DOHH2 (cell line): Measurements from ENCODE around the gene KDM6A.
A peak's percentile ranks its signal among the peaks of the same experiment; 100 is the strongest.

Source experiments
- H3F3A ChIP-seq: fragments of 200-600 bp; sonication (generic), shearing (Covaris generic); 2 replicates; pipeline ENCODE4 v1.6.0; 2016; ENCODE audit warnings: antibody characterized with exemption, mild to moderate bottlenecking; ENCODE audit not compliant: control insufficient read depth, insufficient read depth
- H3K27ac ChIP-seq: fragments of 200-600 bp; sonication (generic); 2 replicates; pipeline ENCODE4 v1.5.1; 2014; ENCODE audit warnings: low read depth, mild to moderate bottlenecking, low read length, moderate library complexity
- H3K27me3 ChIP-seq: fragments of 200-600 bp; sonication (generic); 2 replicates; pipeline ENCODE4 v1.6.1; 2014; ENCODE audit warnings: mild to moderate bottlenecking, low read length, mixed read lengths; ENCODE audit not compliant: control insufficient read depth
- H3K36me3 ChIP-seq: fragments of 200-600 bp; sonication (generic); 2 replicates; pipeline ENCODE4 v1.6.1; 2014; ENCODE audit warnings: mild to moderate bottlenecking, low read length, moderate library complexity, mixed read lengths; ENCODE audit not compliant: control insufficient read depth
- H3K4me1 ChIP-seq: fragments of 200-600 bp; sonication (generic); 2 replicates; pipeline ENCODE4 v1.6.1; 2014; ENCODE audit warnings: mild to moderate bottlenecking, low read length, mixed read lengths; ENCODE audit not compliant: control insufficient read depth
- H3K4me2 ChIP-seq: fragments of 200-600 bp; sonication (generic); 2 replicates; pipeline ENCODE4 v1.6.0; 2014; ENCODE audit warnings: mild to moderate bottlenecking, low read length, moderate library complexity
- H3K4me3 ChIP-seq: fragments of 200-600 bp; sonication (generic); 2 replicates; pipeline ENCODE4 v1.5.1; 2014; ENCODE audit warnings: mild to moderate bottlenecking, low read length, mixed read lengths
- H3K79me2 ChIP-seq: fragments of 200-600 bp; sonication (generic); 2 replicates; pipeline ENCODE4 v1.6.1; 2014; ENCODE audit warnings: mild to moderate bottlenecking, low read length, mixed read lengths; ENCODE audit not compliant: control insufficient read depth
- H3K9me2 ChIP-seq: fragments of 200-600 bp; sonication (generic); replicated peaks from 2 replicates; pipeline ENCODE4 v1.6.1; 2014; ENCODE audit warnings: mild to moderate bottlenecking, low read length, mixed read lengths; ENCODE audit not compliant: control insufficient read depth
- H3K9me3 ChIP-seq: fragments of 200-600 bp; sonication (generic); 2 replicates; pipeline ENCODE4 v1.6.1; 2014; ENCODE audit warnings: antibody characterized with exemption, low read length, mixed read lengths; ENCODE audit not compliant: control insufficient read depth, insufficient read depth
- H4K20me1 ChIP-seq: fragments of 200-600 bp; sonication (generic); 2 replicates; pipeline ENCODE4 v1.6.0; 2014; ENCODE audit warnings: low read depth, mild to moderate bottlenecking, antibody characterized with exemption, low read length, moderate library complexity; ENCODE audit not compliant: control insufficient read depth, insufficient read depth
- EZH2phosphoT487 ChIP-seq: fragments of 200-600 bp; sonication (generic); IDR thresholded peaks from 2 replicates; pipeline ENCODE4 v1.6.1; 2017; ENCODE audit warnings: borderline replicate concordance, mild to moderate bottlenecking, antibody characterized with exemption, low read length, moderate library complexity, mixed read lengths
- TF ChIP-seq, protein P1 (sequence below): fragments of 200-600 bp; sonication (generic); IDR thresholded peaks from one replicate; pipeline ENCODE4 v1.5.1; 2014; ENCODE audit warnings: antibody characterized with exemption, mild to moderate bottlenecking, low read depth, low read length; ENCODE audit not compliant: poor library complexity, severe bottlenecking

Gene KDM6A

DNA sequence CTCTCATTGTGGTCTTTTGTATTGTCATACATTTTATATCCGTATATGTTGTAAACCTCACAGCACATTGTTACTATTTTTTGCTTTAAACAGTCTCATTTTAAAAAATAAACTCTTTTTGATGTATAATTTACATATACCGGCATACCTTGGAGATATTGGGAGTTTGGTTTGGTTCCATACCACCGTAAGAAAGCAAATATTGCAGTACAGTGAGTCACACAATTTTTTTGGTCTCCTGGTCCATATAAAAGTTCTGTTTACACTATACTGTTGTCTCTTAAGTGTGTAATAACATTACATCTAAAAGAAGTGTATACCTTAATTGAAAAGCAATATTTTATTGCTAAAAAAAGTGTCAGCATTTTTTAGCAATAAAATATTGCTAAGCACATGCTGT is 70.0 kb downstream of the KDM6A start:
- H3K4me1 ChIP-seq, result no peaks in the 10 kb centered on the region
- H3K36me3 ChIP-seq, result no peaks in the 10 kb centered on the region
- no peaks in the 10 kb centered on the region for H4K20me1 ChIP-seq
- H3K27me3 ChIP-seq, result no peaks in the 10 kb centered on the region
- no peaks in the 10 kb centered on the region for H3K9me2 ChIP-seq
- TF ChIP-seq EZH2phosphoT487, result no peak
- TF ChIP-seq, protein P1, sequence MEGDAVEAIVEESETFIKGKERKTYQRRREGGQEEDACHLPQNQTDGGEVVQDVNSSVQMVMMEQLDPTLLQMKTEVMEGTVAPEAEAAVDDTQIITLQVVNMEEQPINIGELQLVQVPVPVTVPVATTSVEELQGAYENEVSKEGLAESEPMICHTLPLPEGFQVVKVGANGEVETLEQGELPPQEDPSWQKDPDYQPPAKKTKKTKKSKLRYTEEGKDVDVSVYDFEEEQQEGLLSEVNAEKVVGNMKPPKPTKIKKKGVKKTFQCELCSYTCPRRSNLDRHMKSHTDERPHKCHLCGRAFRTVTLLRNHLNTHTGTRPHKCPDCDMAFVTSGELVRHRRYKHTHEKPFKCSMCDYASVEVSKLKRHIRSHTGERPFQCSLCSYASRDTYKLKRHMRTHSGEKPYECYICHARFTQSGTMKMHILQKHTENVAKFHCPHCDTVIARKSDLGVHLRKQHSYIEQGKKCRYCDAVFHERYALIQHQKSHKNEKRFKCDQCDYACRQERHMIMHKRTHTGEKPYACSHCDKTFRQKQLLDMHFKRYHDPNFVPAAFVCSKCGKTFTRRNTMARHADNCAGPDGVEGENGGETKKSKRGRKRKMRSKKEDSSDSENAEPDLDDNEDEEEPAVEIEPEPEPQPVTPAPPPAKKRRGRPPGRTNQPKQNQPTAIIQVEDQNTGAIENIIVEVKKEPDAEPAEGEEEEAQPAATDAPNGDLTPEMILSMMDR, result no peak
- H3K4me2 ChIP-seq, result no peak overlapping the region
- no peak overlapping the region for H3K4me3 ChIP-seq
- peaks cover 93% of the 10 kb centered on the region for H3K79me2 ChIP-seq
- H3K27ac ChIP-seq, result no peak overlapping the region
- peaks cover 5% of the 10 kb centered on the region; the same call in 1 of the 2 replicates for H3K9me3 ChIP-seq
- H3F3A ChIP-seq, result no peaks in the 10 kb centered on the region

DNA sequence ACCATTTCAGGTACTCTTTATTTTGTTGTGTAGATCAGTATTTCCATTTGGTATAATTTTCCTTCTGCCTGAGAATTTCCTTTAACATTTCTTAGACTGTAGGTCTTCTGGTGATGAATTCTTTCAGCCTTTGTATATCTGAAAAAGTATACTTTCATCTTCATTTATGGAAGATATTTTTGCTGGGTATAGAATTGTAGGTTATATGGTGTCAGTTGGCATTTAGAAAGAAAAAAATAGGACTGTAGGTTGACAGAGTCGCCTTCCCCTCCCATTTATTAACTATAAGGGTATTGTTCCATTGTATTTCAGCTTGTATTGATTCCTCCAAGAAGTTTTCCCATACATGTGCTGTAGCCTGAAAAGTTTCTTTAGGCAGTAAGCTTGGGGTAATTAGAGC is 71.9 kb downstream of the KDM6A start:
- no peak overlapping the region for H3K4me2 ChIP-seq
- no peaks in the 10 kb centered on the region for H3K36me3 ChIP-seq
- no peaks in the 10 kb centered on the region for H3K9me2 ChIP-seq
- H3K79me2 ChIP-seq, result peaks cover 92% of the 10 kb centered on the region
- H3K27me3 ChIP-seq, result no peaks in the 10 kb centered on the region
- no peaks in the 10 kb centered on the region for H3F3A ChIP-seq
- H3K9me3 ChIP-seq, result peaks cover 5% of the 10 kb centered on the region; the same call in 1 of the 2 replicates
- no peak overlapping the region for H3K27ac ChIP-seq
- H3K4me3 ChIP-seq, result no peak overlapping the region
- TF ChIP-seq, protein P1, result no peak
- H3K4me1 ChIP-seq, result no peaks in the 10 kb centered on the region
- H4K20me1 ChIP-seq, result no peaks in the 10 kb centered on the region

DNA sequence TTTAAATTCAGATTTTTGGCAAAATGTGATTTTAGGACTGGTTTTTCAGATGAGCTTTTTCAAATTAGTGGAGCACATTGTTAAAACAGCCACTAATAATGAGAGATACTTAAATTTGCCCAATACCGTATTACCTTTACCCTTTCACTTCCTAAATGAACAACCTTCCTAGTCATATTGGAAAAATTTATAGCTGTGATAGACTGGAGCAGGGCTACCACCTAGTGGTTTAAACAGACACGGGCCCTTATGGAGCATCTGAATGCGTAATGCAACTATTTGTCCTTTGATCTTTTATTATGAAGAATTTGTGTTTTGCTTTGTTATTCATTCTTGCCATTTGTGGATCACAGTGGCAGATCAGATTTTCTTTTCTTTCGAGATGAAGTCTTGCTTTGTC is 72.7 kb downstream of the KDM6A start:
- peaks cover 5% of the 10 kb centered on the region; the same call in 1 of the 2 replicates for H3K9me3 ChIP-seq
- H3K4me2 ChIP-seq, result no peak overlapping the region

More for the DNA sequence above, 72.7 kb downstream of the KDM6A start:
- Histone ChIP-seq H3K79me2 (peaks cover 93% of the 10 kb centered on the region), H3K9me2 (no peaks in the 10 kb centered on the region), H3K36me3 (no peaks in the 10 kb centered on the region), H3K4me1 (no peaks in the 10 kb centered on the region), H3K27ac (no peak overlapping the region), H3K27me3 (no peaks in the 10 kb centered on the region), H4K20me1 (no peaks in the 10 kb centered on the region), H3F3A (no peaks in the 10 kb centered on the region), H3K4me3 (no peak overlapping the region)
- TF ChIP-seq EZH2phosphoT487, result no peak
- TF ChIP-seq, protein P1, result peak; percentile 30
